HUES6 (cell line): ENCODE results near the gene RASIP1.
A peak's percentile ranks its signal among the peaks of the same experiment; 100 is the strongest.
"Not testable (repeated sequence)": the region's sequence is repeated elsewhere in the genome, so short reads cannot be mapped to it uniquely, and the experiment has no call there.

Source experiments
- H3K27ac ChIP-seq: 2 replicates; pipeline ENCODE4 v1.7.0; 2013; ENCODE audit warnings: low read depth, mild to moderate bottlenecking, low read length, inconsistent platforms
- H3K27me3 ChIP-seq: 2 replicates; pipeline ENCODE4 v1.6.1; 2013; ENCODE audit warnings: low read length; ENCODE audit not compliant: control insufficient read depth, insufficient read depth
- H3K36me3 ChIP-seq: 2 replicates; pipeline ENCODE4 v1.6.1; 2013; ENCODE audit warnings: low read length; ENCODE audit not compliant: control insufficient read depth, insufficient read depth
- H3K4me1 ChIP-seq: 2 replicates; pipeline ENCODE4 v1.6.1; 2013; ENCODE audit warnings: low read length; ENCODE audit not compliant: control insufficient read depth, insufficient read depth
- H3K4me3 ChIP-seq: 2 replicates; pipeline ENCODE4 v1.5.1; 2013; ENCODE audit warnings: low read depth, low read length
- H3K9ac ChIP-seq: one replicate; pipeline ENCODE4 v1.6.1; 2013; ENCODE audit warnings: mild to moderate bottlenecking, low read length
- H3K9me3 ChIP-seq: 2 replicates; pipeline ENCODE4 v1.6.1; 2013; ENCODE audit warnings: low read depth, low read length; ENCODE audit not compliant: control insufficient read depth, insufficient read depth

The RASIP1 gene

DNA sequence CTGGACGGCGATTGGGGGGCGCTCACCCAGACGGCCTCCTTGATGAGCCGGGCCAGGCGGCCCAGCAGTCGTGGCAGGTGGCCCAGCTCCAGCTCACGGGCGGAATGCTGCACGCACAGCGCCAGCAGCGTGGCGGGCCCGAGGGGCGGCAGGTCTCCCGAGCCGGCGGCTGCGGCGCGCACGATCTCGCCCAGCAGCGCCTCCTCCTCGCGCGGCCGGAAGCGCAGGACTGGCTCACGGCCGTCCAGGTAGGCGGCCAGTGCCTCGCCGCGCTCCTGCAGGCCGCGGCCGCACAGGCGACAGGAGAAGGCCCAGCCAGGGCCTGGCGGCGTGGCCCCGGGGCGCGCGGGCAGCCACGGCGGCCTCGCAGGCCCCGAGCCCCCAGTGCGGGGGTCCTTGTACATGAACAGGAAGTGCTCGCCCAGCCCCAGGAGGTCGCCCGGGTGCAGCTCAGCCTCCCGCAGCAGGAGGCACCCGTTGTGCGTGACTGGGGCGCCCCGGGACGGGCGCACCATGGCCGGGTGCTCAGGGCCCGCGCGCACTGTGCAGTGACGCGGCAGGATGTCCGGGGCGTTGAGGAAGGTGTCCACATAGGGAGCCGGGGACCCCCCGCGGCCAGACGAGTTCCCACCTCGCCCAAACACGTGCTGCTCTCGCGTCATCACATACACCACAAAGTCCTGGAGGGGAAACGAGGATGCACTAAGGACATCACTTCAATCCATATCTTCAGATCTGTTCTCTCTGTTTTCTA, 11.3 kb downstream of the RASIP1 start:
- no peaks in the 10 kb centered on the region for H3K27me3 ChIP-seq
- H3K36me3 ChIP-seq: no peaks in the 10 kb centered on the region
- no peaks in the 10 kb centered on the region for H3K9me3 ChIP-seq
- H3K9ac ChIP-seq: no peak overlapping the region
- peaks cover 2% of the 10 kb centered on the region; the same call in 1 of the 2 replicates for H3K4me1 ChIP-seq
- H3K4me3 ChIP-seq: peak overlapping the region; percentile 19; the same call in 1 of the 2 replicates
- no peak overlapping the region for H3K27ac ChIP-seq

DNA sequence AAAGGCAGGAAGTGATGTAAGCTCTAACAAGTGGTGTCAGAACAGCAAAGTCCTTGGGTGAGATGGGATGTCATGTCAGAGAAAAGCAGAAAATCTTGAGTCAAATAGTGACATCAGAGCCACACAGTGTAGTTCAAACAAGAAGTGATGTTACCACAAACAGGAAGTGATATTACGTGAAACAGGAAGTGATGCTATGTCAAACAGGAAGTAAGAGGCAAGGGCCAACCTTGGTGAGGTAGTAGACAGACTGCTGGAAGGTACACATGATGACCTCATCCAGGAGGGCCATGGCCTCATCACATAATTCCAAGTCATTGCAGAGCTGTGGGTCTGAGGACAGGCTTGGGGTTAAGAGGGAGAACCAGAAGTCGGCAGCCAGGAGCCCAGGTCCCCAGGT, 13.9 kb downstream of the RASIP1 start:
- Histone ChIP-seq H3K27ac (no peak overlapping the region), H3K36me3 (no peaks in the 10 kb centered on the region), H3K9ac (no peak overlapping the region), H3K4me1 (peaks cover 2% of the 10 kb centered on the region; the same call in 1 of the 2 replicates), H3K27me3 (no peaks in the 10 kb centered on the region), H3K9me3 (no peaks in the 10 kb centered on the region), H3K4me3 (no peak overlapping the region)

DNA sequence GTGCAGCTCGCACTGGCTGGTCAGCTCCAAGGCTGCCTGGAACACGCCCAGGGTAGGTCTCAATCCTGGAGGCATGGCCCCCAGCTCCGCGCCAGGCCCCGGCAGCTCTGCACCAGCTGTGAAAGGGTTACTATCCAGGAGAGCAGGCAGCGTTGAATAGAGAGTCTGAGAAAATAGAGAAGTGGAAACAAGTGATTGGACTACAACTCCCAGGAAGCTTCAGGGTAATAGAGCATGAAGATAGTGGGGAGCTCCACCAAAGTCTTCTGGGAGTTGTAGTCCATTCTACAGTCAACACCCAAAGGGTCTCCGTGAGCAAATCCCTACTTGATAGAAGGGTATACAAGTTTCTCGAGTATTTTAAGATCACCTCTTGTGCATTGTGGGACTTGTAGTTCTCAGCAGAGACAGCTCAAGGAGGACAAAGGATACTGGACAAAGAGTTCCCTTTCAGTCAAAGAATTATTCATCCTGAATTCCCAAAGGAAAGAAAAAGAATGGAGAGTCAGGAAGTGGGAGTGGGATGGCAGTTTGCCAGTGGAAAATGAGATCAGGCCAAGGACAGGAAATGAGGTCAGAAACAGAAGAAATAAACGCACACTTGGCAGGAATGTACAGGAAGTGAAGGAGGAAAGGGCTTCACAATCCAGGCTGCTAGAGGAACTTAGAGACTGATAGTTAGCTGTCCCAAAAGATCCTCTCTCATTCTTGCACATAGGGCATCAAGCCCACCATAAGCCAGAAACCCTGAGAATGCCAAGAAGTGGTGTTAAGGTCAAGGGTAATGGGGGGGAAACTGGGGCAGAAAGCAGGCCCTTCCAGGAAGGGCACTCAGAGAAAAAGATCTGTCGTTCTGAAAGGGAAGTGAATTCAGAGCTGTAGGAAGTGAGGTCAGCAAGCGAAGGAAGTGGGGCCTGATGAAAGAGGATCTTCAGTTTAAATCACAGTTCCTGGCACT, 15.3 kb downstream of the RASIP1 start:
- Histone ChIP-seq H3K9ac (no peak overlapping the region), H3K27me3 (no peaks in the 10 kb centered on the region), H3K4me3 (no peak overlapping the region), H3K4me1 (peaks cover 5% of the 10 kb centered on the region), H3K9me3 (no peaks in the 10 kb centered on the region), H3K36me3 (no peaks in the 10 kb centered on the region), H3K27ac (no peak overlapping the region)

DNA sequence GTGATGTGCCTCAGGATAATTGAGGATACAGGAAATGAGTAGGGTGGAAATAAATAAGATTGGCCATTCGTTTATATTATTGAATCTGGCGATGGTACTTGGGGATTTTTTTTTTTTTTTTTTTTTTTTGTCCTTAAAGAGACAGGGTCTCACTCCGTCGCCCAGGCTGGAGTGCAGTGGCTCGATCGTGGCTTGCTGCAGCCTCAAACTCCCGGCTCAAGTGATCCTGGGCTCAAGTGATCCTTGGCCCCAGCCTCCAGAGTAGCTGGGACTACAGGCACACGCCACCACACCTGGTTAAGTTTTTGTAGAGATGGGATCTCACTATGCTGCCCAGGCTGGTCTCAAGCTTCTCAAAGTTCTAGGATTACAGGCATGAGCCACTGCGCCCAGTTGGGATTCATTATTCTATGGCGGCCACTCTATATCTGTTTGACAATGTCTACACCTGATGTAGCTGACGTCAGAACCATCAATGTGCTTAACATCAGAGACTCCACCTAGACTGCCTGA, 18.2 kb downstream of the RASIP1 start:
- no peak overlapping the region for H3K9ac ChIP-seq
- no peaks in the 10 kb centered on the region for H3K27me3 ChIP-seq
- H3K27ac ChIP-seq: no peak overlapping the region
- H3K36me3 ChIP-seq: no peaks in the 10 kb centered on the region
- H3K9me3 ChIP-seq: no peaks in the 10 kb centered on the region
- peaks cover 22% of the 10 kb centered on the region for H3K4me1 ChIP-seq
- H3K4me3 ChIP-seq: no peak overlapping the region

DNA sequence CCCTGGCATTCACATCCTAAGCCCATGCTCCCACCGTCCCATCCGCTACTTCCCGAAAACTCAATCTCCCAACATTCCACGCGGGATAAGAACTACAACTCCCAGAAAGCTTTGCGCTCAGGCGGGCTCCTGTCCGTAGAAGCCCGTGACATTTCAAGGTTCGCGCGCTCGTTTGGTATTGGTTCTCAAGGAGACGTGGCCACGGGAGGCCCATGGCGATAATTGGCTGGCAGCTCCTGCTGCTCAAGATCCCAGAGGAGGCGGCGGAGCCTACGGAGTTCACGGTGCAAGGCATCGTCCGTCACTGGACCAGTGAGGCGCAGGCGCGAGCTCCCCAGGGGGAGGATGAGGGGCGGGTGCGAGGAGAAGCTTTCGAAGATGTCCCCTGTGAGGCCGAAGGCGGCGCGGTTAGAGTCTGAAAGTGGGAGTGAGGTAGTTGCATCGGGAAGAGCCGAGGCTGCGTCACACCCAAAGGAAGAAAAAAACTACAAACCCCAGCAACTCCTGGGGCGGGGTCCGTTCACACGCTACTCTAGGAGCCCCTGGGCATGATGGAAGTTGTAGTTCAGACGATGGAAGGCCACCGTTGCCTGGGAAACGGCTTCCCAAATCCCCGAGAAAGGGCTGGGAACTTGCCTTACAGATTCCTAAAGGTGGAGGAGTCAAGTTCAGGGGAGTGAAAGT, 19.7 kb downstream of the RASIP1 start:
- Histone ChIP-seq H3K4me1 (peaks cover 31% of the 10 kb centered on the region), H3K9ac (peak overlapping the region; percentile 67), H3K9me3 (no peaks in the 10 kb centered on the region), H3K27ac (no peak overlapping the region), H3K36me3 (no peaks in the 10 kb centered on the region), H3K27me3 (no peaks in the 10 kb centered on the region), H3K4me3 (peak overlapping the region; percentile 75)

DNA sequence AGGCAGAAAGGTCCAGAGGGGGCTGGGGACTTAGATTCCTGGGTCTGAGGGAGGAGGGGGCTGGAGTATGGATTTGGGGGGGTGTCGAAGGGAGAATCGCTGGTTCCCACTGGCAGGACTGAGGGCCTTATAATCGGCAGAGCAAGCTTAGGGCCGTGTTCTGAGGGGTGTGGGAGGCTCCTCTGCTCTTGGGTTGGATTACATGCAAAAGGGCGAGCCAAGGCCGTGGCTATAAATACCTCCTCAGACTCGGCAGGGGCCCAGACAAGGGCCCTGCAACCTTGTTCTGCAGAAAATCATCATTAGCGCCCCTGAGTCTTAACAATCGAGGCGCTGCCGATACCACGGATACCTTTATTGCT, 20.2 kb downstream of the RASIP1 start:
- peak overlapping the region; percentile 75 for H3K4me3 ChIP-seq
- H3K9me3 ChIP-seq: no peaks in the 10 kb centered on the region
- no peaks in the 10 kb centered on the region for H3K36me3 ChIP-seq
- H3K27me3 ChIP-seq: no peaks in the 10 kb centered on the region
- H3K4me1 ChIP-seq: peaks cover 36% of the 10 kb centered on the region
- H3K9ac ChIP-seq: no peak overlapping the region
- H3K27ac ChIP-seq: no peak overlapping the region

DNA sequence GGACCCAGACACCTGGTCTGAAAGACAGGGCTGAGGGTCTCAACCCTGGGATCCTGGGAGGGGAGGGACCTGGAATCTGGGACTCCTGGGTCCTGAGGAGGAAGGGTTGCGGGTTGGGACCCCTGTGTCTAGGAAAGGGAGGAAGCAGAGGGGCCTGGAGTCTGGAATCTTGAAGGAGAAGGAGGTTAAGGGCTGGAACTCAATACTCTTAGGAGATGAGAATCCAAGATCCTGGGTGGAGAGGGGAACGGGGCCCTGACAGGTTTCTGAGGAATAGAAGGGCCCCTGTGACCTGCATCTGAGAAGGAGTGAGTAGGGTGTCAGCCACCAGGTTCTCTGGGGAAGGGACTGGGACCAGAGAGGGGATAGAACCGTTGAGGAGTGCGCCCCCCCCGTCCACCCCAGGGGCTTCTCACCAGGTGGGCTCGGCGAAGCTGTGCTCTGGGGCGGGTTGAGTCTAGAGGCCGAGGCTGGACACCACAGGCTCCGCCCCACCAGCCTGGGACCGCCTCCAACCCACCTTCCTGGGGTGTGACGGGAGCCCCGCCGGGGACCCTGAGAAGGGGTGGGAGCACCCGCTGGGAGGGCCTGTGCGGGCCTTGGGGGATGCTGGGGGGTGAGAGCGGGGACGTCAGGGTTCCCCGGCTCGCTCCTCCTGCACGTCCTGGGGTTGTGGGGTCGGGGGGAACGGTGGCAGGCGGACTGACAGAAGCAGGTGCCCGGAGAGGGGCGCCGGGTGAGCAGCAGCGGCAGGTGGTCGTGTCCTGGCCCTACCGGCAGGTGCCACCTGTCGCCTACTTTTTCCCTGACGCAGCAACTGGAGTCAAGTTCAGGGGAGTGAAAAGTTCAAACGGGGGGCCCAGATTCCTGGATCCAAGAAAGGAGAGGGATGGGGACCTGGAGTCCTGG, 20.9 kb downstream of the RASIP1 start, which contains the start of gene MAMSTR:
Gene MAMSTR, minus strand, starts transcription at position 463 of the 909 bp plus-strand sequence. CDS start 694 bp downstream, outside the sequence.
- Histone ChIP-seq H3K27me3 (no peaks in the 10 kb centered on the region), H3K27ac (no peak within 1 kb of the TSS), H3K4me3 (peak within 1 kb of the TSS; percentile 75)

DNA sequence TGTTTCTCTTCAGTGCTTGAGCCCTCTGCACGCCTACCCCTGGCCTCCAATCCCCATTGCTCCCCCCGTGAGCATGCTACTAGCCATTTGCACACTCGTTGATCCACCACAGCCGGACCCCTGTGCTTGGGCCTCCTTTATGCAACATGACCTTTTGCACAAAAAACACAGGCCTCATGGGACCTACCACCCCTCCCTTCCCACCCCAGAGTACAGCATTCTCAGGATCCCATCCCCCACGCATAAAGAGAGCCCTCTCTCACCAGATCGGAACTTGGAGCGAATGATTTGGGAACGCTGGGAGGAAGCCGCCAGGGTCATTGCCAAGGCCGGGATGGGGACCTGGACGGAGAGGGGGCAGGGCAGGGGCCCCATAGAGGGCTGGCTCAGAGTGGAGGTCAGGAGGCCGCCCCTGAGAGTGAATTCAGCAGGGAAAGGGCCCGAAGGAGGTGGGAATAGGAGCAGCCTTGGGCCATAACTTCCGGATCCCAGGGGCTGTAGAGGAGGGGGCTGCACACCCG, 21.6 kb downstream of the RASIP1 start:
- H3K9me3 ChIP-seq: no peaks in the 10 kb centered on the region
- H3K4me3 ChIP-seq: peak overlapping the region; percentile 75
- peak overlapping the region; percentile 10 for H3K9ac ChIP-seq
- H3K27ac ChIP-seq: no peak overlapping the region
- peaks cover 42% of the 10 kb centered on the region for H3K4me1 ChIP-seq
- no peaks in the 10 kb centered on the region for H3K36me3 ChIP-seq
- H3K27me3 ChIP-seq: no peaks in the 10 kb centered on the region

More for the DNA sequence above, 20.9 kb downstream of the RASIP1 start, which contains the start of gene MAMSTR:
- Histone ChIP-seq H3K36me3 (no peaks in the 10 kb centered on the region), H3K9ac (peak within 1 kb of the TSS; percentile 10), H3K9me3 (no peaks in the 10 kb centered on the region), H3K4me1 (peaks cover 41% of the 10 kb centered on the region)

DNA sequence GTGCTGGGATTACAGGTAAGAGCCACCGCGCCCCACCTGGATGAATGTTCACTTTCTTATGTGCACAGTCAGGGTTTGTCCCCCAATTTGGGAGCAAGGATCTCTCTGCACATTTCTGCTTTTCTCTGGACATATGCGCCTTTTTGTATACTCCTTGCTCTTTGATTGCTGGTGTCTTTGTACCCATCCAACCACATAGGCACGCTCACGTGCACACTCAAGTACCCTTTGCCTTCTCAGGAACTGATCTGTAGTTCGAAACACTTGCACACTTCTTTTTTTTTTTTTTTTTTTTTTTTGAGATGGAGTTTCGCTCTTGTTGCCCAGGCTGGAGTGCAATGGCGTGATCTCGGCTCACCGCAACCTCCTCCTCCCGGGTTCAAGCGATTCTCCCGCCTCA, 22.3 kb downstream of the RASIP1 start:
- not testable (repeated sequence) for H3K9ac ChIP-seq, H3K36me3 ChIP-seq, H3K4me3 ChIP-seq, H3K27me3 ChIP-seq, H3K27ac ChIP-seq, H3K9me3 ChIP-seq
- peaks cover 42% of the 10 kb centered on the region for H3K4me1 ChIP-seq
